Panc1 (cell line): ENCODE data around the gene B2M. TPM values are rescaled to one million over a fixed set of nuclear protein-coding genes. Genes with fewer than 3 reads are reported as not detected.

Experiments used
- ATAC-seq: fragments of 200-7000 bp; cut with Tn5 transposase; 2 replicates; pipeline ENCODE4 v1.9.1; 2020; ENCODE audit warnings: mild to moderate bottlenecking, moderate library complexity
- BruUV-seq: library from RNA; stranded (reverse); fragments of 400-500 nt; replicated peaks from 2 replicates; lab custom pipeline; 2021; lab: Mats Ljungman, UMichigan
- CTCF ChIA-PET: fragments of 300-600 bp; sonication (Branson Sonifier 250); formaldehyde crosslinking; loops from one replicate; lab custom pipeline; 2022; ENCODE audit warnings: antibody characterized with exemption; lab: Charles Lee
- POLR2A ChIA-PET: fragments of 300-600 bp; sonication (Branson Sonifier 250); formaldehyde crosslinking; loops from one replicate; lab custom pipeline; 2022; ENCODE audit warnings: antibody characterized with exemption; lab: Charles Lee
- DNase-seq: peaks from one replicate; pipeline ENCODE4 v3.0.0-alpha.2; 2010; ENCODE audit warnings: low read depth, low spot score
- H3K27ac ChIP-seq: 2 replicates; pipeline ENCODE4 v1.5.1; 2011; ENCODE audit warnings: mild to moderate bottlenecking, low read length, inconsistent platforms
- H3K27me3 ChIP-seq: fragments of 200-500 bp; sonication (Bioruptor generic); 2 replicates; pipeline ENCODE4 v1.6.0; 2014; ENCODE audit warnings: low read length, inconsistent platforms; ENCODE audit not compliant: control insufficient read depth, insufficient read depth
- H3K36me3 ChIP-seq: fragments of 200-500 bp; sonication (Bioruptor generic); 2 replicates; pipeline ENCODE4 v1.5.1; 2014; ENCODE audit warnings: inconsistent platforms, mild to moderate bottlenecking, low read length, moderate library complexity; ENCODE audit not compliant: control insufficient read depth, insufficient read depth
- H3K4me1 ChIP-seq: 2 replicates; pipeline ENCODE4 v1.5.1; 2011; ENCODE audit warnings: inconsistent platforms, mild to moderate bottlenecking, low read length, moderate library complexity; ENCODE audit not compliant: control insufficient read depth, insufficient read depth
- H3K4me3 ChIP-seq, 2 experiments: 2 replicates each; pipeline ENCODE4 v1.5.1; 2011 to 2012; ENCODE audit warnings: low read depth in 2 of 2, low read length in 2 of 2, mild to moderate bottlenecking in 2 of 2, inconsistent platforms in 1 of 2, moderate library complexity in 1 of 2
- H3K9me3 ChIP-seq: fragments of 200-500 bp; sonication (Bioruptor generic); 2 replicates; pipeline ENCODE4 v1.5.1; 2014; ENCODE audit warnings: low read depth, mild to moderate bottlenecking, inconsistent platforms, low read length, moderate library complexity; ENCODE audit not compliant: control insufficient read depth, insufficient read depth
- CTCF ChIP-seq: fragments of 450-650 bp; IDR thresholded peaks from 2 replicates; pipeline ENCODE4 v1.5.1; 2017; ENCODE audit warnings: mild to moderate bottlenecking
- POLR2AphosphoS5 ChIP-seq: IDR thresholded peaks from 2 replicates; pipeline ENCODE4 v1.6.1; 2012; ENCODE audit warnings: mild to moderate bottlenecking, low read depth, low read length, moderate library complexity
- REST ChIP-seq, 2 experiments: IDR thresholded peaks; 2 replicates each; pipeline ENCODE4 v1.6.1; 2011 to 2012; ENCODE audit warnings: low read depth in 2 of 2, control low read depth in 1 of 2, low read length in 1 of 2, mild to moderate bottlenecking in 1 of 2, moderate library complexity in 1 of 2; ENCODE audit not compliant: insufficient read depth in 1 of 2
- SIN3A ChIP-seq: IDR thresholded peaks from 2 replicates; pipeline ENCODE4 v1.6.1; 2012; ENCODE audit warnings: low read depth, mild to moderate bottlenecking, low read length, moderate library complexity, borderline replicate concordance; ENCODE audit not compliant: insufficient read depth
- TCF7L2 ChIP-seq: IDR thresholded peaks from 2 replicates; pipeline ENCODE4 v1.6.1; 2011; ENCODE audit warnings: mild to moderate bottlenecking, low read depth, low read length, inconsistent platforms
- in situ Hi-C: cut with HindIII; loops from 2 replicates; pipeline ENCODE4 v1.10.0; 2016; ENCODE audit warnings: low sequenced_read_pairs, low pct_unique_long_range_greater_than_20kb
- intact Hi-C: fragments of 100-400 bp; cut with micrococcal nuclease; formaldehyde crosslinking; loops from one replicate; pipeline ENCODE4 v1.10.0; 2022; ENCODE audit not compliant: unreplicated experiment
- total RNA-seq: library from RNA; stranded (reverse); gene quantifications from one replicate; pipeline ENCODE4 v1.2.1, GENCODE V29; 2021; ENCODE audit not compliant: unreplicated experiment

Gene B2M
- total RNA-seq, 1 experiment from 2014 or later = 914 TPM

- Histone ChIP-seq H3K27ac (no peak overlapping the region), H3K4me1 (no peaks in the 10 kb centered on the region), H3K4me3 (no peak overlapping the region), H3K27me3 (no peaks in the 10 kb centered on the region), H3K9me3 (no peaks in the 10 kb centered on the region), H3K36me3 (no peaks in the 10 kb centered on the region)
- ChIA-PET CTCF (no interaction called here), POLR2A (no interaction called here)
- intact Hi-C loops = no loop called here
- DNase-seq (no peak), ATAC-seq (no peak)
- no peak for TF ChIP-seq CTCF
- TF ChIP-seq SIN3A = no peak
- no peak for TF ChIP-seq POLR2AphosphoS5
- in situ Hi-C loops = no loop called here
- BruUV-seq = no TSS peak
Observed at GRCh38 chr15:44673639-44674038, 37.7 kb upstream of the B2M start.

- in situ Hi-C loops = no loop called here
- no peaks in the 10 kb centered on the region for H3K27me3 ChIP-seq
- intact Hi-C loops = no loop called here
Observed at GRCh38 chr15:44675911-44676310, 35.4 kb upstream of the B2M start.

More at GRCh38 chr15:44675911-44676310, 35.4 kb upstream of the B2M start:
- ChIA-PET CTCF (interaction anchor here (1.6 kb wide), 1 partner anchor 13 kb away, joined by 5 read pairs; the partner anchor contains the start of gene SPG11), POLR2A (no interaction called here)
- DNase-seq (no peak), ATAC-seq (no peak)
- no TSS peak for BruUV-seq
- no peak overlapping the region for H3K27ac ChIP-seq
- no peaks in the 10 kb centered on the region for H3K4me1 ChIP-seq
- no peaks in the 10 kb centered on the region for H3K36me3 ChIP-seq
- no peaks in the 10 kb centered on the region for H3K9me3 ChIP-seq
- no peak overlapping the region for H3K4me3 ChIP-seq
- TF ChIP-seq SIN3A = no peak
- TF ChIP-seq CTCF = no peak
- no peak for TF ChIP-seq POLR2AphosphoS5
- no peak for TF ChIP-seq REST (IDR thresholded peaks at IDR 0.05; ENCODE audit: insufficient read depth in 1 of 2, low read depth in 2 of 2, low read length in 1 of 2)
- TF ChIP-seq TCF7L2 = no peak
